ENCODE measurements around the gene FRAT1. TPM values are rescaled to one million over a fixed set of nuclear protein-coding genes. Genes with fewer than 3 reads are reported as not detected.

Gene FRAT1
- total and polyA plus RNA-seq, 11 donors: 1.1 to 5.2 (median 4.3) TPM

DNA sequence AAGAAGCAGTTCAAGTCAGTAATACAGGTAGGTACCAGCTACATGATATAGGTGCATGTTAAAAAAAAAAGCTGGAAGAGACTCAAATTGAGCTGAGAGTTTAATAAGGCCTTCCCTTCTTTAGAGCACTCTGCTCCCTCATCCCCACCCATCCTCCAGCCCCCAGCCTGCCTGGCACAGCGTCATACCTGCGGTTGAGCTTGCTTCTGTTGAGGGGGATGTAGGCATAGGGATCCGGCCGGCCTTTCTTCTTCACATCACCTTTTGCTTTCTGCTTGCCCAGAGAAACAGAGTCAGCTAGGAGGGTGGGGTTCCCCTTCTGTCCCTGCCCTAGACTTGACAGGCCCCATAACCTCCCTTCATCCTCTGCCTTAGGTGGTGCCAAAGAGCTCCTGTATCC lies 39.3 kb downstream of the FRAT1 start:
- H3K4me1 ChIP-seq: peaks cover 0 to 50% (median 8%) of the 10 kb centered on the region in 12 donors
- H3K4me3 ChIP-seq: no peak overlapping the region
- DNase-seq (no peak), ATAC-seq (no peak)
- intact Hi-C loops (cut with DNase I): loop anchor here in 3 of 10 donors (5.0 to 10.0 kb wide), 2 partner anchors 81 to 284 kb away; no protein-coding TSS in a partner anchor
- TF ChIP-seq CTCF (IDR thresholded peaks at IDR 0.05) (no peak), POLR2A (IDR thresholded peaks at IDR 0.05) (no peak)
- peaks cover 0 to 61% (median 43%) of the 10 kb centered on the region in 9 donors for H3K36me3 ChIP-seq
- WGBS, 4 donors: 94 to 99% (median 96%) methylated on average over 4 of the region's 4 CpGs
- H3K27me3 ChIP-seq: no peaks in the 10 kb centered on the region
- no peak overlapping the region for H3K27ac ChIP-seq
- no peaks in the 10 kb centered on the region for H3K9me3 ChIP-seq

DNA sequence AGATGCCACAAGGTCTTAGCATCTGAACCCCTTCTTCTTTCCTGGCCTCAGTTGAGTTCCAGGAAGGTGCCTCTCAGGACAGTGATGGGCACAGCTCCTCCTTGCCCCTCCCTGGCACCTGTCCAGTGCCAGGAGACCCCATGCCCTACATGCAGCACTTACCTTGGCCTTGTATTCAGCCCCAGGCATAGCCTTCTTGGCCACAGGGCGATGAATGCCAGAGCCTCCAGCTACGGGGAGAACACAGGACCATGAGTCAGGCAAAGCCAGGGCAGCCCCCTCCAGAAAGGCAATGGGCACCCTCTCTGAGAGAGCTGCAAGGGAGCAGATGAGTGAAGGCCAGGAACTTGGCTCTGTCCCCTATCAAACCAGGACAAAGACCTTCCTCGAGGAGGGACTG lies 39.7 kb downstream of the FRAT1 start:
- Histone ChIP-seq H3K4me1 (peaks cover 0 to 50% (median 8%) of the 10 kb centered on the region in 12 donors), H3K36me3 (peaks cover 0 to 65% (median 47%) of the 10 kb centered on the region in 9 donors), H3K27ac (no peak overlapping the region), H3K27me3 (no peaks in the 10 kb centered on the region), H3K4me3 (no peak overlapping the region), H3K9me3 (no peaks in the 10 kb centered on the region)
- 64 to 84% (median 79%) methylated on average over 3 of the region's 3 CpGs for WGBS, 4 donors
- TF ChIP-seq CTCF (IDR thresholded peaks at IDR 0.05): no peak
- no peak for TF ChIP-seq POLR2A (IDR thresholded peaks at IDR 0.05)
- DNase-seq (no peak), ATAC-seq (no peak)
- intact Hi-C loops (cut with DNase I): loop anchor here in 3 of 10 donors (5.0 to 10.0 kb wide), 2 partner anchors 81 to 284 kb away; no protein-coding TSS in a partner anchor

- Histone ChIP-seq H3K4me3 (no peak overlapping the region), H3K9me3 (no peaks in the 10 kb centered on the region), H3K36me3 (peaks cover 0 to 84% (median 62%) of the 10 kb centered on the region in 9 donors), H3K4me1 (peaks cover 0 to 51% (median 5%) of the 10 kb centered on the region in 12 donors), H3K27ac (no peak overlapping the region), H3K27me3 (no peaks in the 10 kb centered on the region)
- intact Hi-C loops (cut with DNase I): no loop called here
- no peak for TF ChIP-seq POLR2A (IDR thresholded peaks at IDR 0.05)
- TF ChIP-seq CTCF (IDR thresholded peaks at IDR 0.05): no peak
- WGBS, 4 donors: 90 to 92% (median 90%) methylated on average over 10 to 11 of the region's 11 CpGs
- DNase-seq: no peak
- ATAC-seq: no peak
Measured at GRCh38 chr10:97360705-97361536, 41.9 kb downstream of the FRAT1 start.

GRCh38 chr10:97361537-97361901 lies 42.4 kb downstream of the FRAT1 start:
- Histone ChIP-seq H3K36me3 (peaks cover 0 to 84% (median 61%) of the 10 kb centered on the region in 9 donors), H3K4me1 (peaks cover 0 to 51% (median 0%) of the 10 kb centered on the region in 12 donors), H3K27ac (no peak overlapping the region), H3K4me3 (no peak overlapping the region), H3K9me3 (no peaks in the 10 kb centered on the region), H3K27me3 (no peaks in the 10 kb centered on the region)
- intact Hi-C loops (cut with DNase I): no loop called here
- DNase-seq (no peak), ATAC-seq (no peak)
- WGBS, 4 donors: 76 to 88% (median 81%) methylated on average over 11 of the region's 11 CpGs
- TF ChIP-seq CTCF (IDR thresholded peaks at IDR 0.05): no peak
- no peak for TF ChIP-seq POLR2A (IDR thresholded peaks at IDR 0.05)
